Mesenteric fat pad (tissue), 1 donor: ENCODE measurements around the gene CARD19. TPM values are rescaled to one million over a fixed set of nuclear protein-coding genes. Genes with fewer than 3 reads are reported as not detected.

Source experiments
- DNase-seq: peaks from one replicate; pipeline ENCODE4 v3.0.0-alpha.2; 2020; ENCODE audit warnings: low spot score
- total RNA-seq: library from RNA; stranded (reverse); fragmentation: NEBNext Ultra II Directional; extraction: Animal tissue kit (Norgen Biotek cat#: 25700); gene quantifications from one replicate; pipeline ENCODE4 v1.2.1, GENCODE V29; 2021
- donor health status: DM: yes; HTN: yes; CAD: no.

Gene CARD19
- total RNA-seq, 1 donor from 2014 or later = 38.9 TPM

DNA sequence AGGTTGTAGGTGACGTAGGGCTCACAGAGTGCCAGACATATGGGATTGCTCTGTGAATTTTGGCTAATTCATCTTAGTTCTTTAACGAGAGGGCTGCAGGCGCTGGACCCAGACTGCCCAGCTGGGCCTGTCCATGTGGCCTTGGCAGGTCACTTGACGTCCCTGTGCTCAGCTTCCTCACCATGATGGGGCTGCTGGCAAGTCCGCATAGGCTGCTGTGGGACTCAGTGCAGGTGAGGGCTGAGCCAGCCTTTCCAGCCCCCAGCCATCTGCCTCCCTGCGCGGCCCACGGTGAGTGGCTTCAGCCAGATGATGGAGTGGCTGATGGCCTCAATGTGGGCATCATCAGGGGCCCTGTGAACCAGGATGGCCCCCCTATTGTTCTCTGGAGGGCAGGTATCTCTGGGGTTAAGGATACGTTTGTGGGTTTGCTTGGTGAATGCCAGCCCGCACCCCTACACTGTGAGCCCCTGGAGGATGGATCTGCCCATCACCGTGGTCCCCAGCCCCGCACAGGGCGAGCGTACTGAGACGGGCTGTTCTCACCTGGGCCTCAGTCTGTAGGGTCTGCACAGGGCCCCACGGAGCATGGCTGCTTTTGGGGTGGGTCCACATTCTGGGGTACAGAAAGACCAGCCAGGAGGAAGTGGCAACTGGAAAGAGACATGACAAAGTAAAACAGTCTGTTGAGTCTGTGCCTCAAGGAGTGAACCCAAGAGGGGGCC lies 3.7 kb downstream of the CARD19 start:
- DNase-seq = peak; percentile 79

DNA sequence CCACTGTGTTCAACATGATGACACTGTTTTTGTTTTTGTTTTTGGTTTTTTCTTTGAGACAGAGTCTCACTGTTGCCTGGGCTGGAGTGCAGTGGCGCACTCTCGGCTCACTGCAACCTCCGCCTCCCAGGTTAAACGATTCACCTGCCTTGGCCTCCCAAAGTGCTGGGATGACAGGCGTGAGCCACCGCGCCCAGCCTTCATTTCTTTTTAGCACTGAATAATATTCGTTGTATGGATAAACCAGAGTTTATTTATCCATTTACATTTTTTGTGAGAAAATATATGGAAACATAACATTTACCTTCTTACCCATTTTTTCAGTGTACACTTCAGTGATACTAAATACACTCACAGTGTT lies 4.2 kb downstream of the CARD19 start:
- DNase-seq = peak; percentile 33

DNA sequence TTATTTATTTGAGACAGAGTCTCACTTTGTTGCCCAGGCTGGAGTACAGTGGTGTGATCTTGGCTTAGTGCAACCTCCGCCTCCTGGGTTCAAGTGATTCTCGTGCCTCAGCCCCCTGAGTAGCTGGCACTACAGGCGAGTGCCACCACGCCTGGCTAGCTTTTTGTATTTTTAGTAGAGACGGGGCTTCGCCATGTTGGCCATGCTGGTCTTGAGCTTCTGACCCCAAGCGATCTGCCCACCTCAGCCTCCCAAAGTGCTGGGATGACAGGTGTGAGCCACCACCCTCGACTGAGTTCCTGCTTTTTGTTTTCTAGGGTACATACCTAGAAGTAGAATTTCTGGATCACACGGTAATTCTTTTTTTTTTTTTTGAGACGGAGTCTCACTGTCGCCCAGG lies 5.1 kb downstream of the CARD19 start:
- DNase-seq = peak; percentile 64

DNA sequence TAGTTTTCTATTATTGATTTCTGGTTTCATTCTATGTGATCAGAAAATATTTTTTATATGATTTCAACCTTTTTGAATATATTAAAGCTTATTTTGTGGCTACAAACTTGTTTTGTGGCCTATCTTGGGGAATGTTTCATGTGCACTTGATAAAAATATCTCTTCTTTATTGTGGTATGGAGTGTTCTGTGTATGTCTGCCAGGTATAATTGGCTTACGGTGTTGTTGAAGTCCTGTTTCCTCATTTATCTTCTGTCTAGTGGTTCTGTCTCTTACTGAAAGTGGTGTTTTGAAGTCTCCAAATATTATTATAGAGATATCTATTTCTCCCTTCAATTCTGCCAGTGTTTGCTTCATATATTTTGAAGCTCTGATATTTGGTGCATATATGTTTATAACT lies 9.6 kb downstream of the CARD19 start:
- DNase-seq = no peak

DNA sequence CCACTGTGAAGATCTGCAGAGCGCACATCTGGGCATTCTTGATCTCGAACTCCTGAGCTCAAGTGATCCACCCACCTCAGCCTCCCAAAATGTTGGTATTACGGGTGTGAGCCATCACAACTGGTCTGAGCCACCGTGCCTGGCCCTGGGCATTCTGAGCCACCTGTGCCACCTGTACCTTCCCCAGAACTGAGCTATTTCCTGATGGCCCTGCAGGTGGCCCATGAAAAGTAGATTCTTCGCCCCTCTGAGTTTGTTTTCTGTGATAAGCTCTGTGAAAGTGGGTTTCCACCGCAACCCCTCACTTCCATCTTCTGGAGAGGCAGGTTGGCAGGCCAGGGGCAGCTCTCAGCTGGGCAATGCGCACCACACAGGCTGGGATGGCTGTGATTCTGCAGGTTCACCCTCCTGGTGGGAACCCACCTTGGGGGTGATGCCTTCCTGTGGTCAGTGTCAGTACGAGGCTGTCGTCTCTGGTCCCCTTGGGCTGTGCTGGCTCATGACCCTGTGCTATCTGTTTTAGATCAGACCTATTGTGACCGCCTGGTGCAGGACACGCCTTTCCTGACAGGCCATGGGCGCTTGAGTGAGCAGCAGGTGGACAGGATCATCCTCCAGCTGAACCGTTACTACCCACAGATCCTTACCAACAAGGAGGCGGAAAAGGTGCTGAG lies 11.3 kb downstream of the CARD19 start:
- DNase-seq = peak; percentile 71

DNA sequence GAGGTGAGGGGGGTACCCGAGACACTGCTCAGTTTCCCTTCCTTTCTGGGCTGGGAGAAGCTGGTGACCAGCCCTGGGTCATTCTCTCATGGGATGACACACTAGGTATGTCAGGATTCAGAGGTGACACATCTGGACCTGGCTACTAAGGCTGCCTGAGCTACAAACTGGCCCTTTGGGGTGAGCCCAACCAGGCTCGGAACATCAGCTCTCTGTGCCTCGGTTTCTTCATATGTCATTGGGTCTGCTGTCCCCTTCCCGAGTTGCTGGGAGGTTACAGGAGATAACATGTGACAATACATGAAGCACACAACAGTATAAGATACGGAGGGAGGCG lies 11.8 kb downstream of the CARD19 start:
- DNase-seq = no peak

DNA sequence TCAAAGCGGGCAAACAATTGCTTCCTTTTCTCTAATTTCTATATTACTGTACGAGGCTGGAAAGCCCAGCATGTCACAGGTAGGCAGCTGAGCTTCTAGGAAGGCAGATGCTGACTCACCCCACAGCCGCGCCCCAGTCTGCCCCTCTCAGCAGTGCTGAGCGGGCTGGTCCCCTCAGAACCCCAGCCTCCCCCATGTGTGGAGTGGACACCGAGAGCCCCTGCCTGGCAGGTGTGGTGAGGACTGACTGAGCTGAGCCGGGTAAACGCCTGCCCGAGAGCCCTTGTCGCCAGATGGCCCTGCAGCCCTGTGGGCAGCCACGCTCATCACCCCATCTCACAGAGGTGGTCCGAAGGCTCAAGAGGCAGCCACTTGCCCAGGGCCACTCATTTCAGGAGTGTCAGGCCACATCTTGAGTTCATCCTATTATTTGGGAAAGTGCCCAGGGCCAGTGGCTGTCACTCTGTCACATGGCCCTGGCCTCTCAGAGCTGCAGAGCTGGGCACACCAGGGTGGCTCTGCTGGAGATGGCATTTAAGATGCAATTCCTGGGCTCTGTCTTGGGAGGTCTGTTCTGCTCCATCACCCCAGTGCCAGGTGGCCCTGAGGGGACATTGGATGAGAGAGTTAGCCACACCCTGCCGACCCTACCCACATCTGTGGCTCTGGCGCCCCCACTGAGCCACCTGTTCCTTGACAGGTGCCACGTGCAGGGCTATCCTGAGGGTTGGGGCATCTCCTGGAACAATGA lies 12.4 kb downstream of the CARD19 start:
- DNase-seq = peak; percentile 85

DNA sequence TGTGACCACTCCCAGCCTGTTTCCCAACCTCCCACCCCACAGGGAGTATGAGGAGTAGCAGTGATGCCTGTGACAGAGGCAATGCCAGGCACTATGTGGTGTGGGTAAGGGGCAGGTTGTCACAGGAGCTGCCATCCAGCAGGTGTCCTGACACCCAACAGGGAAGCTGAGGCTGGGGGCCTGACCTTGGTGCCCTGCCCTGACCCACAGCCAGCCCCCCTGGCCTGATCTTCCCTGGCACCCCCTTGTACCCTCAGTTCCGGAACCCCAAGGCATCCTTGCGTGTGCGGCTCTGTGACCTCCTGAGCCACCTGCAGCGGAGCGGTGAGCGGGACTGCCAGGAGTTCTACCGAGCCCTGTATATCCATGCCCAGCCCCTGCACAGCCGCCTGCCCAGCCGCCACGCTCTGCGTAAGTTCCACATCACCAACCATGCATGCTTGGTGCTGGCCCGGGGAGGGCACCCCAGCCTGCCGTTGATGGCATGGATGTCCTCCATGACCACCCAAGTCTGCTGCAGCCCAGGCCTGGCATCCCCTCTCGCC lies 14.4 kb downstream of the CARD19 start:
- DNase-seq = peak; percentile 82

DNA sequence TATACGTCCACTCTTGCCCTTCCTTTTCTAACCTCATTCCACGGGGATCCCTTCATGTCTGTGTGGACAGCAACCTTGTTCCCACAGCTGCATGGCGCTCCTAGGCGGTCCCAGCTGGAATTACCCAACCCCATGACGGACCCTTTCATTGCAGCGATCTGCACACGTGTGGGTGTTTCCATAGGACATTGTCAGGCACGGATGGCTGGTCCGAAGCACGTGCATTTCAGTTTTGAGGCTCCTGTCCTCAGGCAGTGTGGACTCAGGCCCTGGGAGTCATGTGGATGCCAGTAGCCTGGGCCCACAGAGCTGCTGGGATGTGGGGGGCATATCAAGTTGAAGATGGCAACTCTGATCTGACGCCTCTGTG lies 15.0 kb downstream of the CARD19 start:
- DNase-seq = peak; percentile 83

DNA sequence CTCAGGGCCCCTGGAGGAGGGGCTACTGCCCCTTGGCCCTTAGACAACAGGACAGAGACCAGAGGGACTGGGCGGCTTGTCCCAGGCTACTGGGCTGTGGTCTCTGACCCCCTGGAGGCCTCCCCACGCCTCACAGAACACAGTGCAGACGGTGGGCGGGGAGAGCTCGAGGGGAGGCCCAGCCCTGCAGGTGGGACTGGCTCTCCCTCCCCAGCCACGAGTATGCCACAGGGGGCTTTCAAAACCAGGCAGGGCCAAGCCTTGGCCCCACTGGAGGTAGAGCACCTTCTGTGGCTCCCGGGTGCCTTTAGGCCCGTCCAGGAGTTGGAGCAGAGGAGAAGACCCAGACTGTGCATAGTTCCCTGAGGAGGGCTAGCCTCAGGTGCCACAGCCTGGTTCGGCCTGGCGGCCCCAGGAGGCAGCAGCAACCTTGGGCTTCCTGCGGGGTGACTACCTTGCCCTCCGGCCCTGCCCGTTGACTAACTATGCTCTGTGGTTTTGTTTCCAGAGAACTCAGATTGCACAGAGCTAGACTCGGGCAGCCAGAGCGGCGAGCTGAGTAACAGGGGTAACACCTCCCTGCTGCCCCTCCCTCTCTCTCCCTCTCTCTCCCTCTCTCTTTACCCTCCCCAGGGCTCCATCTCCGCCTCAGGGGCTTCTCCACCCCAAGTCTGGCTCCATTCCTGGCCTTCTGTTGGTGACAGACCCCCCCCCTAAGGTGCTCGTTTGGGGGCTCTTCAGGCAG lies 15.5 kb downstream of the CARD19 start:
- DNase-seq = peak; percentile 88

DNA sequence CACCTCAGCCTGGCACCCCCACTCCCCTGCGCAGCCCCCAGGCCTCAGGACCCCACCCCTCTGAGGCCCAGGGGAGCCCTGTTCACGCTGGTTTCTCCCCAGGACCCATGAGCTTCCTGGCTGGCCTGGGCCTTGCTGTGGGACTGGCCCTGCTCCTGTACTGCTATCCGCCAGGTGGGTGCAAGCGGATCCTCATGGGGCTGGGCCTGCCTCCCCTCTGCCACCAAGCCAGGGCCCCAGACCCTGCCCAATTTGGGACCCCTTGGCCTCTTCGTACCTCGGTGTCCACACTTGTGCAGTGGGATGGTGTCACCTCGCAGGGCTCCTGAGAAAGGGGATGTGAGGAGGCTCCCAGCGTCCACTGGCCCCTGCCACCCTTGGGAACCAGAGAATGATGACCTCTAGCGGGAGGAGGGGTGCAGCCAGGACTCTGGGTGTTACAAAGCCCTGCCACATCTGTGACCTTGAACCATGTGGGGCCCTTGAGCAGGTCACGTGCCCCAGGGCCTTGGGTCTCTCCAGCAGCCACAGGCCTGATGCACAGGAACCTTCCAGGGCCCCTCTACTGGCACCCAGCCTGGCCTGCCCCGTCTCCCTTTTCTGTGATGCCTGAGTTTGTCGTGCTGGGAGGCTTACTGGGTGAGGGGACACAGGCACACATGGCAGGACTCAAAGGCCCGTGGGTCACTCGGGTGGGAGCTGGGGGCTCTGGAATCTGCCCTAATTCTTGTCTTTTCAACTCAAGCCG lies 16.3 kb downstream of the CARD19 start:
- peak; percentile 84 for DNase-seq

DNA sequence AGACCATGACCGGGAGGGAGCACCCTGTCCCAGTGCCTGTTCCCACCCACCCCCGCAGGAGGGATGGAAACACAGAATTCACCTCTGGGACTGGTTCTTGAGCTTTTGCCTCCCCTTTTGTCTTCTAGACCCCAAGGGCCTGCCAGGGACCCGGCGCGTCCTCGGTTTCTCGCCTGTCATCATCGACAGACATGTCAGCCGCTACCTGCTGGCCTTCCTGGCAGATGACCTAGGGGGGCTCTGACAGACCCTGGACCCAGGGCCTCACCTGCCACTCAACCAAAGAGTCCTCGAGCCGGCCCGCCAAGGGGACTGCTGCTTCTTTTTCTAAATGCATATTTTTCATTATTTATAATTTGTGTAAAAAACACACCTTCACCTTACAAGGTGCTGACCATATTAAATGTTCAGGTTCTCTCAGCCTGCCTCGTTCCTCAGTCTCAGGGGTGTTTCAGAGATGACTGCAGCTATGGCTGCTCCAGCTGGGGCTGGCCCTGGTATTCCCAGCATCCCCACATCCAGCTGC lies 16.9 kb downstream of the CARD19 start:
- DNase-seq = peak; percentile 72

DNA sequence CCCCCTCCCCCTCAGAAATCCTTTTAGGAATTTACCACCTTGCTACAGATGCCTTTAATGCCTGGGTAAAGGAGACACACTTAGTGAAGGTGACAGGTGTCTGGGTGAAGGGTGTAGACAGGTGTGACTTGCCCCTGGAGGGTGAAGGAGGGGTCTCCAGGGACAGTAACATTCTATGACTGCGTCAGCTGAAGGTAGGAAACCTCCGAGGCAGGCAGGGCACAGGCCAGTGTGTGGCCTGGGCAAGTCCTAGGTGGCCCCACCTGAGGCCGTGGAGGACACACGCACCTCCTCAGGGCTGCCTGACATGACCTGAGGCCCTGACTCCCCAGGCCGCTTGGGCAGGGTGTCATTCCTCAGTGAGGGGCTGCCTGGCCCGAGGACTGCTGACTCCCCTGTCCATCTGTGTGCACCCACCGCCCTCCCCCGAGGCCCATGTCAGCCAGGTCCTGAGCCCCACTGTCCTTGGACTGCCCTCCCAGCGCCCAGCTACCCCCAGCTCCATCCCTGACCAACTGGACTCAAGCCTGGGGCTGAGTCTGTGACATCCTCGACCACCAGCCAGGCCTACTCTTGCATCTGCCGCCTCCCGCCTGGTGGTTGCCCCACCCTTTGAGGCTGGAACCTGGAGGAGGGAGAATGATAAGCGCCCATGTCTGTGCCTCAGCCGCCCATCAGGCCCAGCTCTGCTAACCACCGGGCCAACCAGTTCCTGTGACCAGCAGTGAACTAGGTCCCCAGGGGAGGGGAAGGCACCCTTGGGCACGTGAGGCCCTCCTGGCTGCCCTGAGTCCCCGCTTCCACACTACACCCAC lies 18.4 kb downstream of the CARD19 start:
- peak; percentile 76 for DNase-seq

DNA sequence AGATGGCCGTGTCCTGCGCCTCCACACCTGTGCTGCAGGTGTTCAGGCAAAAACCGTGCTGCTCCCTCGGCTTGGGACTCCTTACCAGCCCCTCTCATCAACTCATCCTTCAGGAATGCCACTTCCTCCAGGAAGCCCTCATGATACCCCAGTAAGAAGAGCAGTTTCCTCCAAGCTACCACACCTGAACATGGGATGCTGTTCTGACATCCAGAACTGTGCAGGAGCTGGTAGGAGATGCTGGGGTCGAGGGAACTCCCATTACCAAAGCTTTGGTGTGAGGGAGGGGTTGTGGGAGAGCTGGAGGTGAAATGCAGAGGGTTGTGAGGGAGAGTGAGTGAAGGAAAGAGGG lies 18.9 kb downstream of the CARD19 start:
- DNase-seq = no peak

DNA sequence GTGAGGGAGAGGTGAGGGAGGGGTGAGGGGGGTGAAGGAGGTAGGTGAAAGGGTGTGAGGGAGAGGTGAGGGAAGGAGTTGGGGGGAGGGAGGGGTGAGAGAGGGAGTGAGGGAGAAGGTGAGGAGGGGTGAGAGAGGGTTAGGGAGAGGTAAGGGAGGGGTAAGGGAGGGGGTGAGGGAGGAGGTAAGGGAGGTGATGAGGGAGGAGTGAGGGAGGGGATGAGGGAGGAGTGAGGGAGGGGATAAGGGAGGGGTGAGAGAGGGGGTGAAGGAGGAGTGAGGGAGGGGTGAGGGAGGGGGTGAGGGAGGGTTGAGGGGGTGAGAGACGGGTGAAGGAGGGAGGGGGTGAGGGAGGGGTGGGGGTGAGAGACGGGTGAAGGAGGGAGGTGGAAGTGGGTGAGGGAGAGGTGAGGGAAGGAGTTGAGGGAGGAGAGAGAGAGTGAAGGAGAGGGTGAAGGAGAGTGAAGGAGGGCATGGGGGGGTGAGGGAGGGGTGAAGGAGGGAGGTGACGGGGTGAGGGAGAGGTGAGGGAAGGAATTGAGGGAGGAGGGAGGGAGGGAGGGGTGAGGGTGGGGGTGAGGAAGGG lies 19.6 kb downstream of the CARD19 start:
- no peak for DNase-seq

DNA sequence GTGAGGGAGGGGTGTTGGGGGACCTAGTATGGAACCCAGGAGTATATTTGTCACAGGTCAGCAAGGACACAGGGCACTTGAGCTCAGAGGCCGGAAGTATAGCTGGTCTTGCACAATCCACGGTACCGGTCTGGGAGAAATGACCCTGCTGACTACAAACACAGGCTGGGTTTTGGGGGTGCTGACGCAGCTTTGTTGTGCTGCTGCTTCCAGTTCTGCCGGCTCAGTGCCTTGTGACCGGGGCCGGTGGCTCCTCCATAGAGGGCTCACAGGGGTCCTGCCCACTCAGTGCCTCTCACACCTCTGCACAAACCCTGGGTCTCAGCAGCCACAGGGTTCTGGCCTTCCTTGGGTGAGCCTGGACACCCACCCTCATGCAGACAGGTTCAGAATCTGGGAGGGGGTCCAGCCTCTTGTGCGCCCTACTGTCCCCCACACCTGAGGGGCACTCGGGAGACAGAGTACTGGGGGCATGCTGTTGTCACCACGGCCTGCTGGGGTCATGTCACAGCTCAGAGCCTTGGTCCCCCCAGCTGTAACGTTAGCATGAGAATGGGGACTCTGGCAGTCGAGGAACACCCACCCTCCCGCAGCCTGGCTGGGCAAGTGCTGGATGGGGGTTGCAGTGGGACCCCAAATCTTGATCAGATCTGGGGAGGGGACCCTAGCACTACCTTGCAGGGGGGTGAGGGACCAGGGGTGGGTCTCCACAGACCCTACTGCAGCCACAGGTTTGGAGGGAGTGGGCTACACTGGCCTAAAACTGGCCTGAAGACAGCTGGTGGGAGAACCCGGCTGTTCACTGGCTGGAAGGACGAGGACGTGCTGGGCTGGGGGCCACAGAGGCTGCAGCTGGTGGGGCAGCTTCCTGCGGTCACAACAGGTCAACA lies 20.3 kb downstream of the CARD19 start:
- DNase-seq = peak; percentile 90

DNA sequence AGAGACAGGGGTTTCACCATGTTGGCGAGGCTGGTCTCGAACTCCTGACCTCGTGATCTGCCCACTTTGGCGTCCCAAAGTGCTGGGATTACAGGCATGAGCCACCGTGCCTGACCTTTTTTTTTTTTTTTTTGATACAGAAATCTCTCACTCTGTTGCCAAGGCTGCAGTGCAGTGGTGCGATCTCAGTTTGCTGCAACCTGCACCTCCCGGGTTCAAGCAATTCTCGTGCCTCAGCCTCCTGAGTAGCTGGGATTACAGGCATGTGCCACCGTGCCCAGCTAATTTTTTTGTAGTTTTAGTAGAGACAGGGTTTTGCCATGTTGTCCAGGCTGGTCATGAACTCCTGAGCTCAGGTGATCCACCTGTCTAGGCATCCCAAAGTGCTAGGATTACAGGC lies 21.5 kb downstream of the CARD19 start:
- peak; percentile 33 for DNase-seq
